22Rv1 (cell line): ENCODE results near the gene KRT32.

Source experiments
- CTCF ChIP-seq: fragments of 450-650 bp; IDR thresholded peaks from 2 replicates; pipeline ENCODE4 v1.5.1; 2017; ENCODE audit warnings: mild to moderate bottlenecking
- ZFX ChIP-seq: fragments of 450-650 bp; IDR thresholded peaks from 2 replicates; pipeline ENCODE4 v1.6.1; 2017; ENCODE audit warnings: antibody characterized with exemption, borderline replicate concordance

- TF ChIP-seq CTCF (no peak), ZFX (no peak)
Measured at GRCh38 chr17:41498276-41498675, 31.1 kb upstream of the KRT32 start.
